GM19043 (cell line): ENCODE results near the gene CRLF1.
A peak's percentile ranks its signal among the peaks of the same experiment; 100 is the strongest.

ENCODE experiments used
- ATAC-seq: cut with Tn5 transposase; IDR thresholded peaks from one replicate; pipeline ENCODE4 v1.9.1; 2021; ENCODE audit warnings: low read depth; ENCODE audit not compliant: unreplicated experiment

The CRLF1 gene

DNA sequence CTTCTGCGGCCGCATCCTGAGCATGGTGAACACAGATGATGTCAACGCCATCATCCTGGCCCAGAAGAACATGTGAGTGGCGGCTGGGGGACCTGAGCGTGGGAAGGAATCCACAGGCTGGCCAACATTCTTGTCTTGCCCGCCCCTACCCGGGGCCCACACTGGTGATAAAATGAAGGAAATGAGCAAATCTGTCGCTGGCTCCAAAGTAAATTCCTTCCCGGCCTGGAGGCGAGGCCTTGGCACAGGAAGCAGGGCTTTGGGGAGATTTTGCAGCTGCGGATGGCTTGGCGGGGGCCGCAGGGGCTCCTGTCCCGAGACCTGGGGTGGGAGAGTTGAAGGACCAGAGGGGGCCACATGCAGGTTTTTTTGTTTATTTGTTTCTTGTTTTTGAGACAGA lies 44.5 kb downstream of the CRLF1 start:
- ATAC-seq: no peak

- ATAC-seq: no peak
These were observed 46.9 kb downstream of the CRLF1 start for GRCh38 chr19:18559685-18560084.

DNA sequence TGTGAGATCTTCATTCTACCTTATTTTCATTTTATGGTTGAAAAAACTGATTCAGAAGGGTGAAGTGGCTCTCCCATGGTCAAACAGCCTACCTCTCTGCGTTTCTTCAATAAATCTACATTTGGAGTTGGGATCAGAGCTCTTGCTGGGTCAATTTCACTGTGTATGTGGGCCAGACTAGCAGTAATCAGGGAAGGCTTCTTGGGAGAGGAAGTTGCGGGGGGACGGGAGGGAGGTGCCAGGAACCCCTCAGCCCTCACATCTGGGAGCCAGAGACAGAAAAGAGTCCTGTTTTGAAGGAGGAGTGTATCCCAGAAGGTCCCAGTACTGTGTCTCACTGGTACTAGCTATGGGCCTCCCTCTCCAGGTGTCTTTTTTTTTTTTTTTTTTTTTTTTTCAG lies 48.0 kb downstream of the CRLF1 start:
- no peak for ATAC-seq

DNA sequence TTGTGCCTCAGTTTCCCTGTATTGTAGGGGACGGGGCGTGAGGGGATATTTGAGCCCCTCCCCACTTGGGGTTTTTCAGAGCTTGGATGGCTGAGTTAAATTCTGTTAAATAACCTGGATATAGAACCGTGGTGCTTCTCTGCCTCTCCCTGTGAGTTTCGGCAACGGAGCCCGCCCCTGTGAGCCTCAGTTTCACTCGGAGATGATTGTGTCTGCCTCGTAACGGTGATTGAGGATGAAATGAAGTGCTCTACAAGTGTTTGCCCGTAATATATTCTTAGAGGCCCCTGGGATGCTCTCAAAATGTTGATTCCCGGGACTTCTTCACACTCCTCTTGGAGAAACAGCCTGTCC lies 48.4 kb downstream of the CRLF1 start:
- ATAC-seq: no peak

- peak; percentile 87 for ATAC-seq
These were observed 49.0 kb downstream of the CRLF1 start, which contains the start of gene KXD1 for GRCh38 chr19:18557411-18558201. KXD1 (plus strand) TSS chr19:18557870; CDS start chr19:18562057, 4,187 bp downstream.

GRCh38 chr19:18551631-18552030 lies 55.0 kb downstream of the CRLF1 start:
- ATAC-seq: no peak

DNA sequence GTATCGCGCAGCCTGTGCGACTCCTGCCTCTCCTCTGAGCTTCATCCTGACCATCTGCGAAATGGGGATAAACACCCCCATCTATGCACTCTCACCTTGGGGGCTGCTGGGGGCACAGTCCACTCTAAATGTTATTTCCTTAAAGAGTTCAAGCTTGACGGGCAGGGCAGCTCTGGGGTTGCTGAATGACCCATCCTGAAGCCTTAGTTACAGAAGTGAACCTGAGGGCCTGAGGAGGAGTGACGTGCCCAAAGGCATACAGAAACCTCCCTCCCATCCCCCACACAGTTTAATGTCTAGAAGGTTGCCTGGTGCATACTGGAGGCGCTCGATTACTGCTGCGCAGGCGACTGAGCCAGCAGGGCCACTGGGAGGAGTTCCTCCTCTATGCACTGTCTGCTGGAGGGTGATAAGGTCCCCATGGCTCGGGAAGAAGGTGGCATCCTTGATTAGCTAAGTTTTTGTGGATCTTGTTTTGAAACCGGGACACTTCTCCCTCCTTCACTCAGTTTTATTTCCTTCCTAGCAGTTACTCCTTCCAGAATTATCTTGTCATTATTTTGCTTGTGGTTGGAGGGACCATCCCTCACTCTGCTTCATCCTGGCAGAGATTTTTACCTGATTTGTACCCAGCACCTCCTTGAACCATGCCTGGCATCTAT lies 62.7 kb downstream of the CRLF1 start:
- ATAC-seq: peak; percentile 45
